ENCODE measurements around the gene SMIM32.

DNA sequence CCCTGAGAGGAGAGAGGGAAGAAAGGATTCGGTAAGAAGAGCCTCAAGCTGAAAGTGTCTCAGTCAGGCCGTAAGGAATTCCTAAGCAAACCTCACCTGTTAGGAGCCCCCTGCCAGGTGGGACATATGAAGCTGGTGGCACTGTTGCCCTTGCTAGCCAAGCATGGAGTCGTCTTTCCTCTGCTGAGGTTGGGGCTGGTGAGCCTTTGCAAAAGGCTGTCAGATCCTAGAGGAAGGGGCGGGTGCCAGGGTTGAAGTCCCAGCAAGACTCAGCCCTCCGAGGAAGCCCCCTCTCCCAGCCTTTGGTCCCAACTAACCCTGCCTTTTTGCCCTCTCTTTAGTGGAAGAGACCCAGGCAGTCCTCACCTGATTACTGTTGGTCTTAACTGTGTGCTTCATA lies 5.5 kb upstream of the SMIM32 start:
- TF ChIP-seq FOXM1 (IDR thresholded peaks at IDR 0.05; ENCODE audit: borderline replicate concordance) (no peak), BHLHE40 (IDR thresholded peaks at IDR 0.05; ENCODE audit: borderline replicate concordance) (no peak), TARDBP (IDR thresholded peaks at IDR 0.05) (no peak), SP1 (IDR thresholded peaks at IDR 0.05) (no peak), HDGF (IDR thresholded peaks at IDR 0.05; ENCODE audit: borderline replicate concordance) (no peak), ARNT (IDR thresholded peaks at IDR 0.05) (no peak), FOXA1 (IDR thresholded peaks at IDR 0.05) (no peak), NFRKB (IDR thresholded peaks at IDR 0.05) (no peak), SUZ12 (IDR thresholded peaks at IDR 0.05) (no peak)

Data from HEK293T (cell line).